ENCODE data around the gene CPA1. TPM values are rescaled to one million over a fixed set of nuclear protein-coding genes. Genes with fewer than 3 reads are reported as not detected.

The CPA1 gene
- not detected in 2 replicates for total RNA-seq

GRCh38 chr7:130379921-130380860, at the start of gene CPA1:
CPA1 (plus strand) TSS chr7:130380494; CDS start chr7:130380521, 27 bp downstream.

GRCh38 chr7:130344271-130344866, 35.9 kb upstream of the CPA1 start, which contains the start of gene CPA5:
CPA5 (plus strand) TSS chr7:130344816; CDS start chr7:130346486, 1,670 bp downstream.

Other genes with a start within 250 kb of the CPA1 start
- gene TMEM209, start 175.1 kb upstream of the CPA1 start, total RNA-seq: 10.0 and 10.3 TPM in 2 replicates
- gene SSMEM1, start 172.6 kb upstream of the CPA1 start, total RNA-seq: 0.29 TPM in 1 of 2 replicates, not detected in the other
- not detected in 2 replicates for gene CPA2, start 113.6 kb upstream of the CPA1 start, total RNA-seq
- 3.8 and 8.4 TPM in 2 replicates for gene CPA4, start 87.3 kb upstream of the CPA1 start, total RNA-seq
- 0.17 TPM in 1 of 2 replicates, not detected in the other for gene CPA5, start 35.7 kb upstream of the CPA1 start, total RNA-seq
- 12.1 and 16.4 TPM in 2 replicates for gene CEP41, start 60.5 kb downstream of the CPA1 start, total RNA-seq
- 6.8 and 23.0 TPM in 2 replicates for gene MEST, start 111.6 kb downstream of the CPA1 start, total RNA-seq

Measured in smooth muscle cell of trachea (primary cell).